NOMO-1 treated with DMSO at 0.1 percent for 48 hours (cell line): ENCODE results near the gene CA11.
"Not testable (repeated sequence)": the region's sequence is repeated elsewhere in the genome, so short reads cannot be mapped to it uniquely, and the experiment has no call there.

Experiments used
- DNase-seq: peaks from one replicate; lab custom pipeline; 2025; ENCODE audit not compliant: unreplicated experiment; lab: John Stamatoyannopoulos, UW

Gene CA11

GRCh38 chr19:48646001-48646721, at the start of gene CA11:
Gene CA11 (minus strand): TSS chr19:48646187. CDS start chr19:48645632, 555 bp downstream.
- DNase-seq = peak; percentile 86

- not testable (repeated sequence) for DNase-seq
These were observed 47.6 kb upstream of the CA11 start for GRCh38 chr19:48693629-48694028.

- no peak for DNase-seq
These were observed 43.5 kb upstream of the CA11 start for GRCh38 chr19:48689449-48689848.

DNA sequence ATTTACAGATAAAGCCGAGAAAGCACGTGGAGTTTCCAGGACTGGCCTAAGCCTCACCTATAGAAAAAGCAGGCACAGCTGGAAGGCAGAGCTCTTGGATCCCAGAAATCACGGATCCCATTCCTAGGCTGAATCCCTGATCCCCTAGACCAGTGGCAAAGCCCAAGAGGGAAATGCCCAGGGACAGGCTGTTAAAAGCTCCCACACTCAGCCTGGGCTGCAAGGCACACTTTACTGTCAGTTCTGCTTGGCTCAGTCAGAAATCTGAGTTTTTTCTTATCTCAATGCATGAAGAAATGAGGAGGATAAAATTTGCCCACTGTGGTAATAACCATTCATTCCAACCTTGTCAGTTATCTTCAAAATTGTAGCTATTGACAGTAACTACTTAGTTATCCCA, 41.8 kb upstream of the CA11 start:
- no peak for DNase-seq

- not testable (repeated sequence) for DNase-seq
These were observed 40.6 kb upstream of the CA11 start for GRCh38 chr19:48686637-48687036.

GRCh38 chr19:48686088-48686487, 40.1 kb upstream of the CA11 start:
- no peak for DNase-seq

DNA sequence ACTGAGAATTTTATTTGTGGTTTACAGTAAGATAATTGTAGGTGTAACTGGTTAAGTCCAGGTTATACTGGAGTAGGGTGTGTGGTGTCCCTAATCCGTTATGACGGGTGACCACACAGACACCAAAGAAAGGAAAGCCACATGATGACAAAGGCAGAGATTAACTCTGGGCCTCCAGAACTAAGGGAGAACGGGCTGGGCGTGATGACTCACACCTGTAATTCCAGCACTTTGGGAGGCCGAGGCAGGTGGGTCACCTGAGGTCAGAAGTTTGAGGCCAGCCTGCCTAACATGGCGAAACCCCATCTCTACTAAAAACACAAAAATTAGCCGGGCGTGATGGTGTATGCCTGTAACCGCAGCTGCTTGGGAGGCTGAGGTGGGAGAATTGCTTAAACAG, 39.6 kb upstream of the CA11 start:
- DNase-seq = no peak

- no peak for DNase-seq
These were observed 37.4 kb upstream of the CA11 start for GRCh38 chr19:48683349-48683748.

DNA sequence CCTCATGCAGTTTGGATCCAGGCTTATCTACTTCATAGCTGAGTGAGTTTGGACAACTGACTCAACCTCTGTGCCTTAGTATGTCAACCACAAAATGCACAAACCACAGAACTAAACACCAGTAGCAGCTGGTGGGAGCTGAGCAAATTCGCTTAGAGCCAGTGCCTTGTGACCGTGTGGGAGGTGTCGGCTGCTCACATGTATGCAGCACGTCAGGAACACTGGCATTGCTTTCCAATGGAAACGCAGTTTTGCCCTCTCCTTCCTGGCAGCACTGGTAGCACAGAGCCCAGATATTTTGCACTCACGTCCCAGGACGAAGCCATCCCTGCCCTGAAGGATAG, 35.1 kb upstream of the CA11 start:
- no peak for DNase-seq

GRCh38 chr19:48680436-48681126, 34.6 kb upstream of the CA11 start:
- no peak for DNase-seq

- not testable (repeated sequence) for DNase-seq
These were observed 34.0 kb upstream of the CA11 start for GRCh38 chr19:48680006-48680405.

DNA sequence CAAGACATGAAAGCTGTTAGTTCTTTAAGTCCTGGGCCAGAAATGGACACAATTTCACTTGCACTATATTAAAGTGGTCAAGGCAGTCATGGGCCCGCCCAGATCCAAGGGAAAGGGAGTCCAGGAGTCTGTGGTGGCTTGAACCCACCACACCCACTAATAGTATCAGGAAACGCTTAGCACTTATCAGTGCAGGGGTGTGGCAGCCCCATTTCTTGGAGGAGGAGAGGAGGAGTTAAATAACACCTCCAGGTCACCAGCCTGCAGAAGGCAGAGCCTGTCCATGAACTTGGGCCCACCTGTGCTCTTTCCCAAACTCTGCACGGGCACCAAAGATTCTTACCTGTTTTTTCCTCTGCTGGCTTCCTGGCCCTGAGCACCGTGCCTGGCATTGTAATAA, 32.2 kb upstream of the CA11 start:
- DNase-seq = no peak

DNA sequence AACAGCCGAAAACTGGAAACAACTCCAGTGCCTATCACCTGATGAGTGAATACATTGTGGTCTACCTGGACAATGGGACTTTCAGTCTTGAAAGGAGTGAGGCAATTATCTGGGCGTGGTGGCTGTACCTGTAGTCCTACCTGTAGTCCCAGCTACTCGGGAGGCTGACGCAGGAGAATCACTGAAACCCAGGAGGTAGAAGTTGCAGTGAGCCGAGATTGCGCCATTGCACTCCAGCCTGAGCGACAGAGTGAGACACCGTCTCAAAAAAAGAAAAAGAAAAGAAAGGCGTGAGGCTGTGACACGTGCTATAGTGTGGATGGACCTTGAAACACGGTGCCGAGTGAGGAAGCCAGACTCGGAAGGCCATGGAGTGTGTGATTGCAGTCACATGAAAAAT, 30.9 kb upstream of the CA11 start:
- DNase-seq = no peak

DNA sequence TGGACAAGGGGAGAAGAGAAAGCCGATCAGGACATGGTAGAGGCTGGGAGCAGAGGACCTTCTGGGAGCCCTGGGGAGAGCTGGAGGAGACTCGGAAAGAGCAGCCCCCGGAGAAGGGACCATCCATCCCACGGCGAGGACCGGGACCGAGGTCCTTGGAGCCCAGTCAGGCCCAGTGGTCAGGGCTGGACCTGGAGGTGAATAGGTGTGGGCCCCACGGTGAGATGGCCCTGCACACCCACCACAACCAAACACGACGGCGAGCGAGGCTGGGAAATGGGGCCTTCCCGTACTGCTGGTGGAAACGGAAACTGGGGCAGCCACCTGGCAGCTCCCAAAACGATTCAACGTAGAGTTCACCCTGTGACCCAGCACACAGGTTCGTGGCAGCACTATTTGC, 30.5 kb upstream of the CA11 start:
- DNase-seq = no peak

GRCh38 chr19:48674921-48675824, 29.2 kb upstream of the CA11 start:
- peak; percentile 57 for DNase-seq

GRCh38 chr19:48674216-48674809, 28.3 kb upstream of the CA11 start:
- no peak for DNase-seq

GRCh38 chr19:48673436-48674100, 27.6 kb upstream of the CA11 start:
- no peak for DNase-seq

- DNase-seq = no peak
These were observed 27.0 kb upstream of the CA11 start, which contains the start of gene NTN5 for GRCh38 chr19:48672994-48673393. Gene NTN5 (minus strand): TSS chr19:48673017. CDS start chr19:48670986, 2,031 bp downstream.

GRCh38 chr19:48671446-48671995, 25.5 kb upstream of the CA11 start:
- no peak for DNase-seq

- no peak for DNase-seq
These were observed 24.9 kb upstream of the CA11 start for GRCh38 chr19:48670699-48671445.
